Esophagus squamous epithelium (tissue), 5 donors: Measurements from ENCODE around the gene BUB1. TPM values are rescaled to one million over a fixed set of nuclear protein-coding genes. Genes with fewer than 3 reads are reported as not detected.

ENCODE experiments used
- DNase-seq: peaks from one replicate; lab custom pipeline; 2025; lab: John Stamatoyannopoulos, UW
- H3K27ac ChIP-seq, 4 donors: fragments of 200-600 bp; sonication (generic); one replicate each; pipeline ENCODE4 v1.5.1; 2016 to 2019; ENCODE audit warnings: mild to moderate bottlenecking in 1 of 4
- H3K27me3 ChIP-seq, 4 donors: fragments of 200-600 bp; sonication (generic); 1 replicate in 3 of 4; 2 replicates in 1 of 4; pipeline versions ENCODE4 v1.5.1 to v1.6.0; 2017 to 2021; ENCODE audit warnings: antibody characterized with exemption in 1 of 4
- H3K36me3 ChIP-seq, 3 donors: fragments of 200-600 bp; sonication (generic); one replicate each; pipeline ENCODE4 v1.5.1; 2016 to 2019
- H3K4me1 ChIP-seq, 3 donors: fragments of 200-600 bp; sonication (generic); one replicate each; pipeline ENCODE4 v1.5.1; 2017 to 2019
- H3K4me3 ChIP-seq, 4 donors: fragments of 200-600 bp; sonication (generic); 1 replicate in 3 of 4; 2 replicates in 1 of 4; pipeline ENCODE4 v1.5.1; 2016 to 2019; ENCODE audit warnings: mild to moderate bottlenecking in 2 of 4, moderate library complexity in 1 of 4
- H3K9me3 ChIP-seq, 3 donors: fragments of 200-600 bp; sonication (generic); one replicate each; pipeline ENCODE4 v1.5.1; 2016 to 2019
- POLR2A ChIP-seq, 4 donors: fragments of 450-650 bp; IDR thresholded peaks; one replicate each; pipeline ENCODE4 v1.6.1; 2017; ENCODE audit warnings: antibody characterized with exemption in 4 of 4, mild to moderate bottlenecking in 4 of 4, moderate library complexity in 3 of 4
- WGBS, 2 donors: methylation state at CpG; one replicate each; pipeline ENCODE4 v1.1.5; 2018; 5-methylcytosine and 5-hydroxymethylcytosine counted together
- intact Hi-C: fragments of 100-400 bp; cut with DNase I; formaldehyde crosslinking; loops from one replicate; pipeline ENCODE4 v1.15.0; 2022
- total RNA-seq, 4 donors: library from RNA; depleted of rRNA; stranded (reverse); fragments of >200 nt; gene quantifications; one replicate each; pipeline ENCODE4 v1.1.0, GENCODE V29; 2016
- TF ChIP-seq, protein P1 (sequence below), 6 experiments: fragments of 450-650 bp in 4 of 6; fragments of 200-600 bp in 2 of 6; sonication (generic) in 2 of 6; IDR thresholded peaks; one replicate each; pipeline ENCODE4 v1.5.1; 2016 to 2019; ENCODE audit warnings: antibody characterized with exemption in 6 of 6, mild to moderate bottlenecking in 4 of 6, moderate library complexity in 4 of 6
- donor health status: DM: yes; HTN: yes; CAD: no.

Gene BUB1
- total RNA-seq, 4 donors from 2014 or later, result 4.9 to 26.5 (median 11.6) TPM

DNA sequence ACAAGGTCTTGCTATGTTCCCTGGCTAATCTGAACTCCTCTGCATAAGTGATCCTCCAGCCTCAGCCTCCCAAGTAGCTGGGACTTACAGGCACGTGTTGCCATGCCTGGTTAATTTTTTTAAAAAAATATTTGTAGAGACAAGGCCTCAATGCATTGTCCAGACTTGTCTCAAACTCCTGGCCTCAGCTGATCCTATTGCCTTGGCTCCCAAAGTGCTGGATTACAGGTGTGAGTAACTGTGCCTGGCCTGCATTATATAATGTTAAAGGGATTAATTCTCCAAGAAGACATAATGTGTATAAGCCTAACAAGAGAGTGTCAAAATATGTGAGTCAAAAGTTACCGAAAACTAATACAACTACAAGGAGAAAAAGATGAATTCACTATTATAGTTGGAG is 32.2 kb downstream of the BUB1 start:
- Histone ChIP-seq H3K36me3 (peaks cover 0 to 9% (median 0%) of the 10 kb centered on the region in 3 donors), H3K9me3 (no peaks in the 10 kb centered on the region), H3K4me3 (no peak overlapping the region), H3K27me3 (no peaks in the 10 kb centered on the region), H3K27ac (no peak overlapping the region), H3K4me1 (no peaks in the 10 kb centered on the region)
- no peak for DNase-seq
- no peak for TF ChIP-seq POLR2A (IDR thresholded peaks at IDR 0.05)
- TF ChIP-seq, protein P1, sequence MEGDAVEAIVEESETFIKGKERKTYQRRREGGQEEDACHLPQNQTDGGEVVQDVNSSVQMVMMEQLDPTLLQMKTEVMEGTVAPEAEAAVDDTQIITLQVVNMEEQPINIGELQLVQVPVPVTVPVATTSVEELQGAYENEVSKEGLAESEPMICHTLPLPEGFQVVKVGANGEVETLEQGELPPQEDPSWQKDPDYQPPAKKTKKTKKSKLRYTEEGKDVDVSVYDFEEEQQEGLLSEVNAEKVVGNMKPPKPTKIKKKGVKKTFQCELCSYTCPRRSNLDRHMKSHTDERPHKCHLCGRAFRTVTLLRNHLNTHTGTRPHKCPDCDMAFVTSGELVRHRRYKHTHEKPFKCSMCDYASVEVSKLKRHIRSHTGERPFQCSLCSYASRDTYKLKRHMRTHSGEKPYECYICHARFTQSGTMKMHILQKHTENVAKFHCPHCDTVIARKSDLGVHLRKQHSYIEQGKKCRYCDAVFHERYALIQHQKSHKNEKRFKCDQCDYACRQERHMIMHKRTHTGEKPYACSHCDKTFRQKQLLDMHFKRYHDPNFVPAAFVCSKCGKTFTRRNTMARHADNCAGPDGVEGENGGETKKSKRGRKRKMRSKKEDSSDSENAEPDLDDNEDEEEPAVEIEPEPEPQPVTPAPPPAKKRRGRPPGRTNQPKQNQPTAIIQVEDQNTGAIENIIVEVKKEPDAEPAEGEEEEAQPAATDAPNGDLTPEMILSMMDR (IDR thresholded peaks at IDR 0.05), result no peak
- 32 to 59% methylated on average over 2 of the region's 2 CpGs for WGBS, 2 donors
- intact Hi-C loops, result no loop called here

DNA sequence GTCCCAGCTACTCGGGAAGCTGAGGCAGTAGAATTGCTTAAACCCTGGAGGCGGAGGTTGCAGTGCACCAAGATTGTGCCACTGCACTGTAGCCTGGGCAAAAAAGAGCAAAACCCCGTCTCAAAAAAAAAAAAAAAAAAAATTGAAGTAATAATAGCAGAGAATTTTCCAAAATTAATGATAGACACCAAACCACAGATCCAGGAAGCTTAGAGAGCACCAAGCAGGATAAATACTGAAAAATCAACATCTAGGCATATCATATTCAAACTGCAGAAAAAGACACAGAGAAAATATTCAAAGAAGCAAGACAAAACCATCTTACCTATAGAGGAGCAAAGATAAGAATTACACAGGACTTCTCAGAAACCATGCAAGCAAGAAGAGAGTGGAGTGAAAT is 33.5 kb downstream of the BUB1 start:
- Histone ChIP-seq H3K36me3 (peaks cover 0 to 9% (median 0%) of the 10 kb centered on the region in 3 donors), H3K27ac (no peak overlapping the region), H3K27me3 (no peaks in the 10 kb centered on the region), H3K9me3 (no peaks in the 10 kb centered on the region), H3K4me1 (no peaks in the 10 kb centered on the region), H3K4me3 (no peak overlapping the region)
- DNase-seq, result no peak
- intact Hi-C loops, result no loop called here
- WGBS, 2 donors, result 94 to 97% methylated on average over 3 of the region's 3 CpGs
- TF ChIP-seq, protein P1 (IDR thresholded peaks at IDR 0.05), result no peak
- no peak for TF ChIP-seq POLR2A (IDR thresholded peaks at IDR 0.05)

- Histone ChIP-seq H3K27ac (no peak overlapping the region), H3K9me3 (no peaks in the 10 kb centered on the region), H3K4me3 (no peak overlapping the region), H3K4me1 (no peaks in the 10 kb centered on the region), H3K27me3 (no peaks in the 10 kb centered on the region), H3K36me3 (peaks cover 0 to 9% (median 0%) of the 10 kb centered on the region in 3 donors)
- intact Hi-C loops, result no loop called here
- TF ChIP-seq POLR2A (IDR thresholded peaks at IDR 0.05), result no peak
- TF ChIP-seq, protein P1 (IDR thresholded peaks at IDR 0.05), result no peak
- no peak for DNase-seq
These were observed 35.5 kb downstream of the BUB1 start for GRCh38 chr2:110642360-110642759.

DNA sequence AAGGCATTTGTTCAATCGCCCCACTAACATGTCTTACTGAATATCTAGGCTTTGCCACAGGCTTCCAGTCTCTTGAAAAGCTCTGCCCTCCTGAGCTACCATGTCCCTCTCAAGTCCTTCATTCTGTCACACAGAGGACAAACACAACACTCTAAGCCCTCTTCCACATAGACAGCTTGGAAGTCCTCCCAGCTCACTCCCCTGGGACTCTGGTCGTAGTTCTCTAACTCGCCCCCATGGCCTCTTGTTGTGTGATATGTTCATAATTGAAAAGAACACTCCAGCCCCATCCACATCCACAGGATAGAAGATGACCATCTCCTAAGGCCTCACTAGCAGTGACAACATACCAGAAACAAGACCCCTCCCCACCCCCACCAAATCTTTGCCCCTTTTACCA is 37.9 kb downstream of the BUB1 start:
- 85 to 87% methylated on average over 3 of the region's 3 CpGs for WGBS, 2 donors
- H3K4me1 ChIP-seq, result no peaks in the 10 kb centered on the region

DNA sequence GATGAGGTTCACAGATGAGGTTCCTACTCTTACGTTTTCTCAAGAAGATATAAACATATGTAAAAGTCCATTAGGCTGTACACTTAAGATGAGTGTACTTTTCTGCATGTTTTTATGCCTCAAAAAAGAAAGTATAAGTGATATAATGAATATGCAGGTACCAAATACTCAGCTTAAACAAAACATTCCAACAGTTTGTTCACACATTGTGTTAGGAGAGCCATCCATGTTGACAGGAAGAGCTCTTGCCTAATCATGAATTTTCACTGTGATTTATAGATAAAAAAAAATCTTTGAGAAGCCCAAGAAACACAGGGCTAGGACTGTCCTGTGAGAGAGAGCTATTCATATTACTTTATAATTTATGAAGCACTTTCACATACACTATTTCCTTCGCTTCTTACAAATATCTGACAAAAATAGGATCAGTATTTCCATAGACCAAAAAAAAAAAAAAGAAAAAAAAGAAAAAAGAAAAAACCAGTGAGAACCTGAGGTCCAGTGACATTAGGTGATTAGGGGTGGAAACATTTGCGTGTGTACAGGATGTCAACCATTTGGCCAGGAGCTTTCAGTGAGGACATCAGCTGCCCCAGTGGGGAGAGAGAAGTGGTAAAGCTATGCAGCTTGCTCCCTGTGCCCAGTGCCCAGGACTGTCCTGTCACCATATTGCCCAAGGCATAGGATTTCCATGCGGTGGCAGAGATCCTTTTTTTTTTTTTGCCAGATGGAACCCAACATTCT is 38.7 kb downstream of the BUB1 start:
- 90 to 99% methylated on average over 4 of the region's 4 CpGs for WGBS, 2 donors
- H3K27ac ChIP-seq, result no peak overlapping the region
- DNase-seq, result no peak
- intact Hi-C loops, result no loop called here
- TF ChIP-seq, protein P1 (IDR thresholded peaks at IDR 0.05), result no peak
- no peak for TF ChIP-seq POLR2A (IDR thresholded peaks at IDR 0.05)
- no peaks in the 10 kb centered on the region for H3K4me1 ChIP-seq
- peaks cover 0 to 9% (median 0%) of the 10 kb centered on the region in 3 donors for H3K36me3 ChIP-seq
- H3K9me3 ChIP-seq, result no peaks in the 10 kb centered on the region
- H3K27me3 ChIP-seq, result no peaks in the 10 kb centered on the region
- no peak overlapping the region for H3K4me3 ChIP-seq

More for the DNA sequence above, 37.9 kb downstream of the BUB1 start:
- TF ChIP-seq, protein P1 (IDR thresholded peaks at IDR 0.05), result no peak
- no peak for TF ChIP-seq POLR2A (IDR thresholded peaks at IDR 0.05)
- Histone ChIP-seq H3K27me3 (no peaks in the 10 kb centered on the region), H3K36me3 (peaks cover 0 to 9% (median 0%) of the 10 kb centered on the region in 3 donors), H3K9me3 (no peaks in the 10 kb centered on the region), H3K27ac (no peak overlapping the region), H3K4me3 (no peak overlapping the region)
- intact Hi-C loops, result no loop called here
- DNase-seq, result no peak
